A673 (cell line): Measurements from ENCODE around the gene TLR8. TPM values are rescaled to one million over a fixed set of nuclear protein-coding genes. Genes with fewer than 3 reads are reported as not detected.

Experiments
- BruUV-seq: library from RNA; stranded (reverse); fragments of 400-500 nt; replicated peaks from 2 replicates; lab custom pipeline; 2021; lab: Mats Ljungman, UMichigan
- CTCF ChIA-PET: fragments of 300-600 bp; sonication (Branson Sonifier 250); formaldehyde crosslinking; loops from one replicate; lab custom pipeline; 2022; ENCODE audit warnings: antibody characterized with exemption; lab: Charles Lee
- POLR2A ChIA-PET: fragments of 300-600 bp; sonication (Branson Sonifier 250); formaldehyde crosslinking; loops from one replicate; lab custom pipeline; 2022; ENCODE audit warnings: antibody characterized with exemption; ENCODE audit not compliant: low non-redundant PET; lab: Charles Lee
- DNase-seq: peaks from one replicate; pipeline ENCODE4 v3.0.0-alpha.2; 2015; ENCODE audit warnings: low spot score
- H3K27ac ChIP-seq: fragments of 200-600 bp; sonication (generic); 2 replicates; pipeline ENCODE4 v1.5.1; 2016; ENCODE audit warnings: mixed run types, low read depth, mild to moderate bottlenecking, mixed read lengths, antibody characterized with exemption, low read length; ENCODE audit not compliant: poor library complexity, severe bottlenecking
- H3K27me3 ChIP-seq: fragments of 200-600 bp; sonication (generic); replicated peaks from 2 replicates; pipeline ENCODE4 v1.6.1; 2017; ENCODE audit warnings: mixed run types, low read depth, mild to moderate bottlenecking, mixed read lengths, antibody characterized with exemption, low read length; ENCODE audit not compliant: insufficient read depth, poor library complexity
- H3K36me3 ChIP-seq: fragments of 200-600 bp; sonication (generic); 2 replicates; pipeline ENCODE4 v1.6.1; 2016; ENCODE audit warnings: mixed run types, mild to moderate bottlenecking, mixed read lengths, antibody characterized with exemption, low read length; ENCODE audit not compliant: insufficient read depth, poor library complexity, severe bottlenecking
- H3K4me1 ChIP-seq: fragments of 200-600 bp; sonication (generic); 2 replicates; pipeline ENCODE4 v1.6.1; 2017; ENCODE audit warnings: mixed run types, mild to moderate bottlenecking, mixed read lengths, antibody characterized with exemption, low read length; ENCODE audit not compliant: insufficient read depth, poor library complexity, severe bottlenecking
- H3K4me3 ChIP-seq: fragments of 200-600 bp; sonication (generic); 2 replicates; pipeline ENCODE4 v1.5.1; 2016; ENCODE audit warnings: low read depth, mixed run types, mild to moderate bottlenecking, mixed read lengths, low read length; ENCODE audit not compliant: poor library complexity, severe bottlenecking
- H3K9me3 ChIP-seq: fragments of 200-600 bp; sonication (generic); 2 replicates; pipeline ENCODE4 v1.6.1; 2016; ENCODE audit warnings: mixed run types, low read depth, mild to moderate bottlenecking, mixed read lengths, antibody characterized with exemption, low read length; ENCODE audit not compliant: poor library complexity, severe bottlenecking
- CTCF ChIP-seq: fragments of 300-800, 200-600 bp; sonication (generic); conservative IDR thresholded peaks from 2 replicates; pipeline ENCODE4 v1.5.1; 2017; ENCODE audit warnings: low read depth, mild to moderate bottlenecking, antibody characterized with exemption, low read length, moderate library complexity, mixed read lengths
- EZH2 ChIP-seq: fragments of 200-600 bp; sonication (generic); IDR thresholded peaks from 2 replicates; pipeline ENCODE4 v1.6.1; 2017; ENCODE audit warnings: borderline replicate concordance, low read depth, mild to moderate bottlenecking, mixed read lengths, antibody characterized with exemption, low read length; ENCODE audit not compliant: poor library complexity, severe bottlenecking
- intact Hi-C: fragments of 100-400 bp; cut with micrococcal nuclease; formaldehyde crosslinking; loops from one replicate; pipeline ENCODE4 v1.10.0; 2022; ENCODE audit not compliant: unreplicated experiment
- total RNA-seq: library from RNA; stranded (reverse); gene quantifications from 2 replicates; pipeline ENCODE4 v1.2.3, GENCODE V29; 2021

The TLR8 gene
- total RNA-seq, 1 experiment from 2014 or later = not detected

- Histone ChIP-seq H3K4me1 (no peaks in the 10 kb centered on the region), H3K27ac (no peak overlapping the region), H3K9me3 (peaks cover 5% of the 10 kb centered on the region), H3K36me3 (no peaks in the 10 kb centered on the region), H3K27me3 (no peaks in the 10 kb centered on the region), H3K4me3 (no peak overlapping the region)
- peak; percentile 6 for DNase-seq
- intact Hi-C loops = no loop called here
- no peak for TF ChIP-seq EZH2
- TF ChIP-seq CTCF = no peak
- CTCF ChIA-PET = no interaction called here
- POLR2A ChIA-PET = no interaction called here
- BruUV-seq = no TSS peak
Observed at GRCh38 chrX:12867685-12868084, 38.7 kb upstream of the TLR8 start.

- H3K4me1 ChIP-seq = no peaks in the 10 kb centered on the region
- peaks cover 5% of the 10 kb centered on the region for H3K9me3 ChIP-seq
- no TSS peak for BruUV-seq
- TF ChIP-seq EZH2 (no peak), CTCF (no peak)
- H3K27ac ChIP-seq = no peak overlapping the region
- ChIA-PET CTCF (no interaction called here), POLR2A (no interaction called here)
- H3K36me3 ChIP-seq = no peaks in the 10 kb centered on the region
- intact Hi-C loops = no loop called here
- H3K27me3 ChIP-seq = no peaks in the 10 kb centered on the region
- no peak for DNase-seq
- no peak overlapping the region for H3K4me3 ChIP-seq
Observed at GRCh38 chrX:12868747-12869146, 37.7 kb upstream of the TLR8 start.

- CTCF ChIA-PET = no interaction called here
- POLR2A ChIA-PET = no interaction called here
- H3K9me3 ChIP-seq = no peaks in the 10 kb centered on the region
- H3K4me1 ChIP-seq = no peaks in the 10 kb centered on the region
- no peak overlapping the region for H3K27ac ChIP-seq
- BruUV-seq = no TSS peak
- H3K36me3 ChIP-seq = no peaks in the 10 kb centered on the region
- TF ChIP-seq CTCF (no peak), EZH2 (no peak)
- intact Hi-C loops = no loop called here
- no peak for DNase-seq
- no peak overlapping the region for H3K4me3 ChIP-seq
- H3K27me3 ChIP-seq = no peaks in the 10 kb centered on the region
Observed at GRCh38 chrX:12871257-12871656, 35.2 kb upstream of the TLR8 start.
